SK-N-SH treated with all-trans-retinoic acid at 6 μM for 48 hours (cell line): Measurements from ENCODE around the gene THAP2.

Experiments
- ATAC-seq: fragments of 200-7000 bp; cut with Tn5 transposase; 3 replicates; pipeline ENCODE4 v1.9.1; 2020; ENCODE audit warnings: mild to moderate bottlenecking, moderate library complexity
- BACH2 ChIP-seq: fragments of 250-450 bp; sonication (Bioruptor Pico); IDR thresholded peaks from 2 replicates; pipeline ENCODE4 v1.9.0; 2021; ENCODE audit warnings: mild to moderate bottlenecking, borderline replicate concordance
- CSDC2 ChIP-seq: fragments of 250-450 bp; sonication (Bioruptor Pico); IDR thresholded peaks from 2 replicates; pipeline ENCODE4 v1.5.0; 2020; ENCODE audit warnings: mild to moderate bottlenecking, moderate library complexity
- ESRRG ChIP-seq: fragments of 250-450 bp; sonication (Bioruptor Pico); IDR thresholded peaks from 2 replicates; pipeline ENCODE4 v1.6.1; 2021; ENCODE audit warnings: mild to moderate bottlenecking
- GLIS3 ChIP-seq: fragments of 250-450 bp; sonication (Bioruptor Pico); IDR thresholded peaks from 2 replicates; pipeline ENCODE4 v1.5.0; 2020; ENCODE audit warnings: mild to moderate bottlenecking, moderate library complexity
- ISL1 ChIP-seq: fragments of 250-450 bp; sonication (Bioruptor Pico); IDR thresholded peaks from 2 replicates; pipeline ENCODE4 v2.1.2; 2022; ENCODE audit warnings: mild to moderate bottlenecking, moderate library complexity
- OSR1 ChIP-seq: fragments of 250-450 bp; sonication (Bioruptor Pico); IDR thresholded peaks from 2 replicates; pipeline ENCODE4 v1.8.0; 2022; ENCODE audit warnings: moderate library complexity, mild to moderate bottlenecking, inconsistent platforms
- PPARA ChIP-seq: fragments of 250-450 bp; sonication (Bioruptor Pico); IDR thresholded peaks from 2 replicates; pipeline ENCODE4 v1.5.0; 2020; ENCODE audit warnings: mild to moderate bottlenecking, borderline replicate concordance
- RARB ChIP-seq: fragments of 250-450 bp; sonication (Bioruptor Pico); IDR thresholded peaks from 2 replicates; pipeline ENCODE4 v1.8.0; 2021; ENCODE audit warnings: mild to moderate bottlenecking, moderate library complexity
- SNAI2 ChIP-seq: fragments of 250-450 bp; sonication (Bioruptor Pico); IDR thresholded peaks from 2 replicates; pipeline ENCODE4 v1.5.0; 2020; ENCODE audit warnings: mild to moderate bottlenecking, moderate library complexity
- TOX ChIP-seq: fragments of 250-450 bp; sonication (Bioruptor Pico); IDR thresholded peaks from 2 replicates; pipeline ENCODE4 v1.8.0; 2021; ENCODE audit warnings: mild to moderate bottlenecking, moderate library complexity, borderline replicate concordance
- ZC3H10 ChIP-seq: fragments of 250-450 bp; sonication (Bioruptor Pico); IDR thresholded peaks from 2 replicates; pipeline ENCODE4 v1.5.1; 2021; ENCODE audit warnings: mild to moderate bottlenecking, moderate library complexity
- ZFP3 ChIP-seq: fragments of 250-450 bp; sonication (Bioruptor Pico); IDR thresholded peaks from 2 replicates; pipeline ENCODE4 v1.5.0; 2020; ENCODE audit warnings: mild to moderate bottlenecking, moderate library complexity
- ZFP30 ChIP-seq: fragments of 450-650 bp; formaldehyde crosslinking; IDR thresholded peaks from 2 replicates; pipeline ENCODE4 v1.5.0; 2022; ENCODE audit warnings: mild to moderate bottlenecking, moderate library complexity
- ZNF565 ChIP-seq: fragments of 450-650 bp; formaldehyde crosslinking; conservative IDR thresholded peaks from 2 replicates; pipeline ENCODE4 v1.5.0; 2020; ENCODE audit warnings: low read depth, mild to moderate bottlenecking, moderate library complexity
- ZNF70 ChIP-seq: fragments of 450-650 bp; formaldehyde crosslinking; IDR thresholded peaks from 2 replicates; pipeline ENCODE4 v1.5.0; 2020; ENCODE audit warnings: mild to moderate bottlenecking, moderate library complexity
- ZNF8 ChIP-seq: fragments of 450-650 bp; formaldehyde crosslinking; IDR thresholded peaks from 2 replicates; pipeline ENCODE4 v1.5.0; 2020; ENCODE audit warnings: mild to moderate bottlenecking, moderate library complexity
- TF ChIP-seq, protein P1 (sequence below): fragments of 250-450 bp; sonication (Bioruptor Pico); IDR thresholded peaks from 2 replicates; pipeline ENCODE4 v1.5.1; 2021; ENCODE audit warnings: mild to moderate bottlenecking, moderate library complexity
- TF ChIP-seq, protein P2 (sequence below): fragments of 250-450 bp; sonication (Bioruptor Pico); IDR thresholded peaks from 2 replicates; pipeline ENCODE4 v1.8.0; 2021; ENCODE audit warnings: low read depth, mild to moderate bottlenecking, moderate library complexity, borderline replicate concordance
- TF ChIP-seq, protein P3 (sequence below): fragments of 250-450 bp; sonication (Bioruptor Pico); IDR thresholded peaks from 2 replicates; pipeline ENCODE4 v1.5.0; 2020; ENCODE audit warnings: mild to moderate bottlenecking, moderate library complexity

THAP2 gene

DNA sequence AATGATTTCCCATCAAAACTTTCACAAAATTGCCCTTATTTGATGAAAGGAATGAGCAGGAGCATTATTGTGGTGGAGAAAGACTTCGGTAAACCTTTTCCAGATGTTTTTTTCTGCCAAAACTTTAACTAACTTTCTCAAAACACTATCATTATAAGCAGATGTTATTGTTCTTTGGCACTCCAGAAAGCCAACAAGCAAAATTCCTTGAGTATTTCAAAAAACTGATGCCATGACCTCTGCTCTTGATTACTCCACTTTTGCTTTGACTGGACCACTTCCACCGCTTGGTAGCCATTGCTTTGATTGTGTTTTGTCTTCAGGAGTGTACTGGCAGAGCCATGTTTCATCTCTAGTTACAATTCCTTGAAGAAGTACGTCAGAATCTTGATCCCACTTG lies 60.9 kb downstream of the THAP2 start:
- TF ChIP-seq SNAI2 (CRISPR knock-in tag) (no peak), ZNF8 (CRISPR knock-in tag) (no peak), ZFP30 (CRISPR knock-in tag) (no peak), RARB (CRISPR knock-in tag) (no peak), PPARA (no peak), GLIS3 (CRISPR knock-in tag) (no peak), ZC3H10 (CRISPR knock-in tag) (no peak), TOX (CRISPR knock-in tag) (no peak), OSR1 (CRISPR knock-in tag) (no peak), BACH2 (CRISPR knock-in tag) (no peak), CSDC2 (CRISPR knock-in tag) (no peak), ZFP3 (CRISPR knock-in tag) (no peak)
- TF ChIP-seq, protein P1, sequence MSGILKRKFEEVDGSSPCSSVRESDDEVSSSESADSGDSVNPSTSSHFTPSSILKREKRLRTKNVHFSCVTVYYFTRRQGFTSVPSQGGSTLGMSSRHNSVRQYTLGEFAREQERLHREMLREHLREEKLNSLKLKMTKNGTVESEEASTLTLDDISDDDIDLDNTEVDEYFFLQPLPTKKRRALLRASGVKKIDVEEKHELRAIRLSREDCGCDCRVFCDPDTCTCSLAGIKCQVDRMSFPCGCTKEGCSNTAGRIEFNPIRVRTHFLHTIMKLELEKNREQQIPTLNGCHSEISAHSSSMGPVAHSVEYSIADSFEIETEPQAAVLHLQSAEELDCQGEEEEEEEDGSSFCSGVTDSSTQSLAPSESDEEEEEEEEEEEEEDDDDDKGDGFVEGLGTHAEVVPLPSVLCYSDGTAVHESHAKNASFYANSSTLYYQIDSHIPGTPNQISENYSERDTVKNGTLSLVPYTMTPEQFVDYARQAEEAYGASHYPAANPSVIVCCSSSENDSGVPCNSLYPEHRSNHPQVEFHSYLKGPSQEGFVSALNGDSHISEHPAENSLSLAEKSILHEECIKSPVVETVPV (CRISPR knock-in tag) = no peak
- TF ChIP-seq, protein P2, sequence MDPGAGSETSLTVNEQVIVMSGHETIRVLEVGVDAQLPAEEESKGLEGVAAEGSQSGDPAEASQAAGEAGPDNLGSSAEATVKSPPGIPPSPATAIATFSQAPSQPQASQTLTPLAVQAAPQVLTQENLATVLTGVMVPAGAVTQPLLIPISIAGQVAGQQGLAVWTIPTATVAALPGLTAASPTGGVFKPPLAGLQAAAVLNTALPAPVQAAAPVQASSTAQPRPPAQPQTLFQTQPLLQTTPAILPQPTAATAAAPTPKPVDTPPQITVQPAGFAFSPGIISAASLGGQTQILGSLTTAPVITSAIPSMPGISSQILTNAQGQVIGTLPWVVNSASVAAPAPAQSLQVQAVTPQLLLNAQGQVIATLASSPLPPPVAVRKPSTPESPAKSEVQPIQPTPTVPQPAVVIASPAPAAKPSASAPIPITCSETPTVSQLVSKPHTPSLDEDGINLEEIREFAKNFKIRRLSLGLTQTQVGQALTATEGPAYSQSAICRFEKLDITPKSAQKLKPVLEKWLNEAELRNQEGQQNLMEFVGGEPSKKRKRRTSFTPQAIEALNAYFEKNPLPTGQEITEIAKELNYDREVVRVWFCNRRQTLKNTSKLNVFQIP = no peak
- TF ChIP-seq, all 23 proteins: peak for 0
- ATAC-seq = no peak

DNA sequence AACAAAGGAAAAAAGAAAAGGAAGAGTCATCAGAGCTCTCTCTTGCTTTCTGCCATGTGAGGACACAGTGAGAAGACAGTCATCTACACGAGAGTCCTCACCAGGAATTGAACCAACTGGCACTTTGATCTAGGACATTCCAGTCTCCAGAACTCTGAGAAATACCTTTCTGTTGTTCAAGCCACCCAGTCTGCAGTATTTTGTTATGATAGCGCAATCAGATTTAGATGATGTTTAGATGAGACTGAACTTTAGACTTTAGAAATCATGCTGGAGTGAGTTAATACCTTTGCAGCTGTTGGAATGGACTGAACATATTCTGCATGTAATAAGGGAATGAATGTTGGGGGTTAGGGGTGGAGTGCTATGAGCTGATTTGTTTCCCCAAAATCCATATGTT lies 62.4 kb downstream of the THAP2 start:
- ATAC-seq = no peak
- TF ChIP-seq CSDC2 (CRISPR knock-in tag) (no peak), OSR1 (CRISPR knock-in tag) (no peak), ZNF565 (CRISPR knock-in tag) (no peak), ZC3H10 (CRISPR knock-in tag) (no peak), ESRRG (CRISPR knock-in tag) (no peak), ISL1 (CRISPR knock-in tag) (no peak), ZFP30 (CRISPR knock-in tag) (no peak), GLIS3 (CRISPR knock-in tag) (no peak), SNAI2 (CRISPR knock-in tag) (no peak), ZNF70 (CRISPR knock-in tag) (no peak), TOX (CRISPR knock-in tag) (no peak), BACH2 (CRISPR knock-in tag) (no peak)
- TF ChIP-seq, protein P3, sequence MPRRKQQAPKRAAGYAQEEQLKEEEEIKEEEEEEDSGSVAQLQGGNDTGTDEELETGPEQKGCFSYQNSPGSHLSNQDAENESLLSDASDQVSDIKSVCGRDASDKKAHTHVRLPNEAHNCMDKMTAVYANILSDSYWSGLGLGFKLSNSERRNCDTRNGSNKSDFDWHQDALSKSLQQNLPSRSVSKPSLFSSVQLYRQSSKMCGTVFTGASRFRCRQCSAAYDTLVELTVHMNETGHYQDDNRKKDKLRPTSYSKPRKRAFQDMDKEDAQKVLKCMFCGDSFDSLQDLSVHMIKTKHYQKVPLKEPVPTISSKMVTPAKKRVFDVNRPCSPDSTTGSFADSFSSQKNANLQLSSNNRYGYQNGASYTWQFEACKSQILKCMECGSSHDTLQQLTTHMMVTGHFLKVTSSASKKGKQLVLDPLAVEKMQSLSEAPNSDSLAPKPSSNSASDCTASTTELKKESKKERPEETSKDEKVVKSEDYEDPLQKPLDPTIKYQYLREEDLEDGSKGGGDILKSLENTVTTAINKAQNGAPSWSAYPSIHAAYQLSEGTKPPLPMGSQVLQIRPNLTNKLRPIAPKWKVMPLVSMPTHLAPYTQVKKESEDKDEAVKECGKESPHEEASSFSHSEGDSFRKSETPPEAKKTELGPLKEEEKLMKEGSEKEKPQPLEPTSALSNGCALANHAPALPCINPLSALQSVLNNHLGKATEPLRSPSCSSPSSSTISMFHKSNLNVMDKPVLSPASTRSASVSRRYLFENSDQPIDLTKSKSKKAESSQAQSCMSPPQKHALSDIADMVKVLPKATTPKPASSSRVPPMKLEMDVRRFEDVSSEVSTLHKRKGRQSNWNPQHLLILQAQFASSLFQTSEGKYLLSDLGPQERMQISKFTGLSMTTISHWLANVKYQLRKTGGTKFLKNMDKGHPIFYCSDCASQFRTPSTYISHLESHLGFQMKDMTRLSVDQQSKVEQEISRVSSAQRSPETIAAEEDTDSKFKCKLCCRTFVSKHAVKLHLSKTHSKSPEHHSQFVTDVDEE (CRISPR knock-in tag) = no peak

DNA sequence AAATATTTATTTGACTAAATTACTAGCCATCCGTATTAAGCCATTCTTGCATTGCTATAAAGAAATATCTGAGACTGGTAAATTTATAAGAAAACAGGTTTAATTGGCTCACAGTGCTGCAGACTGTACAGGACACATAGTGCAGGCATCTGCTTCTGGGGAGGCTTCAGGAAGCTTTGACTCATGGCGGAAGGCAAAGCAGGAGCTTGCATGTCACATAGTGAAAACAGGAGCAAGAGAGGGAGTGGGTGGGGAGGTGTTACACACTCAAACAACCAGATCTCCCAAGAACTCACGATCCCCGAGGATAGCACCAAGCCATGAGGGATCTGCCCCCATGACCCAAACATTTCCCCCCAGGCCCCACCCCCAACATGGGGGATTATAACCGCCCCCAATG lies 63.9 kb downstream of the THAP2 start:
- no peak for ATAC-seq

More for the DNA sequence above, 63.9 kb downstream of the THAP2 start:
- TF ChIP-seq, protein P3 (CRISPR knock-in tag) = no peak
- TF ChIP-seq ZC3H10 (CRISPR knock-in tag) (no peak), ISL1 (CRISPR knock-in tag) (no peak)
